NCI-H1105 (cell line): ENCODE data around the gene TNS3.

Experiments
- DNase-seq: peaks from one replicate; lab custom pipeline; 2025; lab: John Stamatoyannopoulos, UW

TNS3 gene

DNA sequence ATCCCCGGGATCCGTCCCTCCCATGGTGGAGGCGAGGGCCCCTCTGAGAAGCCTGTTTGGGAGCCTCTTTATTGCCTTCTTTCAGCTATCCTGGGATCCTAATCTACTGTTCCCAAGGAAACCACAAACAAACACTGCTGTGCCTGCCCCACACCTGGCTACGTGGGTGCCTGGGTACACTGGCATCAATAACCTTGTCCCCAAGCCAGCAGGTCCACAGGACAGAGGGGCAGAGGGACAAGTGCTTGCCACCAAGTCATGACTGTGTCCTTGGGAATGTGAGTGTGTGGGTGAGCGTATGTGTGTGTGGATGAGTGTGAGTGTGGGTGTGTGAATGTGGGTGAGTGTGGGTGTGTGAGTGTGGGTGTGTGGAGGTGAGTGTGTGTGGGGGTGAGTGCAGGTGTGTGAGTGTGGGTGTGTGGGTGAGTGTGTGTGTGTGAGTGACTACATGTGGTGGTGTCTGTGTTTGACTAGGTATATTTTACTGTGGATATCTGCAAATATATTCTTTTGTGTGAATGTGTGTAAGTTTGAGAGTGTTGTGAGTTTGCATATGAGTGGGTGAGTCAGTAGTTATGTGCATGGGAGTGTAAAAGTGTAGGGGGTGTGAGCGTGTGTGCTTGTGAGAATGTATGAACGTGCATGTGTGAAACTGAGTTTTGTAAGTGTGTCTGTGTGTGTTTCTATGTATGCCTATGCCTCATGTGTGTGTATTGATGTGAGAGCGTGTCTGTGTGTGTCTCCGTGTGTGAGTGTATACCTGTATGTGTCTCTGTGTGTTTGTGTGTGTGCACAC is 96.1 kb downstream of the TNS3 start:
- no peak for DNase-seq

DNA sequence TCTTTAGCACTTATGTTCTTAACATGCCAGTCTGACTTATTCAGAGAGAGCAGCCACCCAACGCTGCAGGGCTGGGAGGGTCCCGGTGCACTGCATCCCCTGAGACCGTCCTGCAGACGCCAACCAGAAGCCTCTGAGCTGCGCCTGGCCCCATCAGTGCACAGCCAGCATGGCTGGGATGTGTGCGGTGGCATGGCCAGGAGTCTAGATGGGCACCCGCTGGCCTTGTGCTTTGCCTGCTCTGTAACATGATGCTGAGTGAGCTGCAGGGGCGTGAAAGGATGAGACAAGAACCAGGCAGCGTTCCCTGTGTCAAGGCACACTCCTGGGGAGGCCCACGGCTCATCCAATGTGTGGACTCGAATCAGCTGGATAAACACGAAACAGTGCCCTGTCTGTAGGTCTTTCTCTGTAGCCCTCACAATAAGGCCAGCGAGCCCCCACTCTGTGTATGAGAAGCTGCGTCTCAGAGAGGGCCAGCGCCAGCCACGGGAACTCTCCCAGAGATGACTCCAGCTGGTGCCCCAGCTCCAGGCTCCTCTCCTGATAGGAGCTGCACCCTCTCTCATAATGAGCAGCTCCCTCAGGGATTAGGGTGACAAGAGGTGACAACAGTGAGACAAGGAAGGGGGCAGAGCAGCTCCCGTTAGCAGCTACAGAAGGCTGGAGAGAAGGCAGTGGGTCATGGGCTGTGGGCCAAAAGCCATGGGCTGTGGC is 96.8 kb downstream of the TNS3 start:
- no peak for DNase-seq

DNA sequence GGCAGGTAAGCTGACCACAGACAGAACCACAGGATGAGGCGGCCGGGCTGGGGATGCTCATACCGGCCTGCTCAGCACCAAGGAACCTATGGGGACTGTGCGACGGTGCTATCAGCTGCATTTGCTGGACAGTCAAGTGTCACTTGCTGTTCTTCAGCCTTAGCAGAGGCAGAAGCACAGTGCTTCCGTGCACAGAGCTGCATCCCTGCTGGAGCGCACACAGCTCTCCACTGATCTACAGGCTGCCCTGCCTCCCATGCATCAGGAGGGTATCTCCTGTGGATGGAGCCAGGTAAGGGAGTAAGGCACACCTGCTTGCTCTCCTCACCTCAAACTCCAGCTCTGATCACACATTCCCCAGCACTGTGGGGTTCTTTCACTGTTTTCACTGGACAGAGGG is 97.5 kb downstream of the TNS3 start:
- DNase-seq, result no peak

DNA sequence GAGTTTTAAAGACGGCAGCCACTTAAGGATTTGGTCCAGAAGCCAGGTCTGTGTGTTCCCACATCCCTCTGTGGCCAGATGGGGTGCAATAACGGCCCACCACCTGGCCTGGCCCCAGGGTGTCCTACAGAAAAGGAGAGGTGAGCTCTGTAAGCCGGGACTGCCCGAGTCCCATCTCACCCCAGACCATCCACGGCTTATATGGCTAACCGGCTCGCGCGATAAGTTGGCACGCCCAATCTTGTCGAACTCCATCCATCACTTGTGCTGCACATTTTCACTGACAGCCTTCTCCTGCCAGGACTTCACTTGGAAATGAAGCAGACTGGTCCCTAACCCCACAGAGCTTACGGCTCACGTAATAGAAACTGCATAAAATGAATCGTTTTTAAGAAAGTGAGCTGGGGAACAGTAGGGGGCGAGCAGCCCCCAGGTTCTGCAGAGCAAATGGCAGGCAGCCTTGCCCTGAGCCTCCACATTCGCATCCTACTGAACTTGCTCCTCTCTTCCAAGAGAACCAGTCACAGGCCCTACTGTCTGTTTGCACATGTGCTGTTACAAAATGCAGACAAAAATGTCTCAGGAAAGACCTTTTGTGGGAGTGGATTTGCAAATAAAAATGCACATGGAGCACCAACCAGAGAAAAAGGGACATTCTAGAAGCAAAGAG is 98.2 kb downstream of the TNS3 start:
- no peak for DNase-seq

DNA sequence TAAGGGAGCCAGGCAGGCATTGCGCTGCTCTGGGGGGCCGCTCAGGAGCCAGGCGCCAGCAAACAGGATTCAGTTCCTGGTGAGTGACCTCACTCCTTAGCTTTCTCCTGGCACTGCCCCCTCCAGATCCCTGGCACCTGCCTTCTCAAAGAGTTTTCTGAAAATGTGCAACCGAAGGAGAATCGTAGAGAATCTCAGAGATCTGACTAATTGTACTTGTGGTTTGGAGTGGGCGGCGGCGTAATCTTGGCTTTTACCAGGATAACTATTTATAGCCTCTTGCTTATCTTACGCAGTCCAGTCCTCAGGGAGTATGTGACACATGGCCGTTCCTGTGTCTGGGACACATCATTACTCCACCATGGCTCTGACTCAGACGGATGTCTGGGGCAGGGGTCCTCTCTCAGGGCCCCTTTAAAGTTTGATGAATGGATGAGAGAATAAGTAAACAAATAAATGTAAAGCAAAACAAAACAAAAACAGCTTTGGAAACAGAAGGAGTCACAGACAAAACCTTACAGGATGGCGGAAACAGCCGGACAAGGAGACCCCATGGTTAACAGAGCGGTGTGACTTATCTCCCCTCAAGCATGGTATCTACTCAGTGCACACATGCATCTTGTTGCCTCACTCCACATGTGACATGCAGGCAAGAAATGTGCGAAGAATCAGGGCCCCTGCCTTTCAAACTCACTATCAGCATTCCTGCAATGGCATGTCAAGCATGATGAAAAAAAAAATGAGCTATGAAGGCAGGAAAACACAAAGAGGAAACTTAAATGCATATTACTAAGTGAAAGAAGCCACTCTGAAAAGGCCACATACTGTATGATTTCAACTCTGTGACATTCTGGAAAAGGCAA is 99.7 kb downstream of the TNS3 start:
- DNase-seq, result no peak

DNA sequence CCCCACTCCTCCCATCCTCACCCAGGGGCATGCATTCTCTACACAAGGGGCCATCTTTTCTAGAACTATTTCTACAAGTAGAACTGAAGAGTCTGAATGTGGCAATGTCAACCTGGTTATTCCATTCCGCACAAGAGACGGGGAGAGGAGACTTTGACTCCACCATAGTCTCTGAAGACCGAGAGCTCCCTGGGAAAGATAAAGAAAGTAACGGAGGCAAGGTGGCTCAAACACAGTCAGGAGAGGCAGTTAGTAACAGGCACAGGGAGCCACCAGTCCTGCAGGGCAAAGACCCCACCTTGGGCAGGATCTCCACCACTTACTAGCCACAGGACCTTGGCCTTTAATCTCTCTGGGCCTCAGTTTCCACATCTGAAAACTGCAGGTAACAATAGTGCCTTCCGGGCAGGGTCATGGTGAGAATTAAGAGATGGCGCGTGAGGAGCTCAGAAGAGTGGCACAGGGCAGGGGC is 100.3 kb downstream of the TNS3 start:
- no peak for DNase-seq

DNA sequence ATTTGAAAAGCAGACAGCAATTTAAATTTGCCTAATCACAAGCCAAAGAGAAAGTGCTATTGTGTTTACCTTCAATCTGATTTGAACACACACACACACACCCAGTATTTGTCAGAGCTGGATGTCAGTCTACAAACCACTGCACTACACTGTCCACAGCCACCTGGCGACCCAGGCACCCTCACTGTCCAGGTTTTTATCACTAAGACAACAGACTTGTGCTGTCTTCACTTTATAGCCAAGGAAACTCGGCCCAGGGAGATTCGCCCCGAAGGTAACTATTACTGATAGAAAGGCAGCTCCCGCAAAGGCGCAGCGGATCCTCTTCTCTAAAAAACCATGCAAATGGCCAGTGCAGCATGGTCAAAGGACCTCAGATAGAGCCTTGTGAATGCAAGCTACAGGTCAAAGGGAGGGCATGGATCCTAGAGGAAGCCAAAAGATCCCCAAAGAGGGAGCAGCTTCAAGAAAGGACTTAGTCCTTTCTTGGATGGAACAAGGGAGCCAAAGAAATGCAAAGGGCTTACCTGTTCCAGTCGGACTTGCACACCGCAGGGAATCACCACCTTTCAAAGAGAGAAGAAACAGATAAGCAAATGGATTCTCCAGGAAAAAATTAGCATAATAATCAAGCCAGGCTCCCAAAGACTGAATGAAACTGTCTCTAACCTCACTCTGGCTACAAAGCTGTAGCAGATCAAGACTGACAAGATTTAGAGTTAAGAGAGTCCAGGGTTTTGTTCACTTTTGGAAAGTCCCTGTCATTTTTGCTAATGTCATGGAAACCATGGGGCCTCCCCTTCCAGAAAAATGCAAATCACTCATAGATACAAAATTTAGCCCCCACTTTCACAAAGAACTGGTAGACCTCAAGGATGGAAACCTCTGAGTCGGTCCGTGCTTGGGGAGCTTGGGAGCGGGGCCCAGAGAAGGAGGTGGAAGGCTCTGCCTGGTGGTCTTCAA is 101.1 kb downstream of the TNS3 start:
- no peak for DNase-seq

DNA sequence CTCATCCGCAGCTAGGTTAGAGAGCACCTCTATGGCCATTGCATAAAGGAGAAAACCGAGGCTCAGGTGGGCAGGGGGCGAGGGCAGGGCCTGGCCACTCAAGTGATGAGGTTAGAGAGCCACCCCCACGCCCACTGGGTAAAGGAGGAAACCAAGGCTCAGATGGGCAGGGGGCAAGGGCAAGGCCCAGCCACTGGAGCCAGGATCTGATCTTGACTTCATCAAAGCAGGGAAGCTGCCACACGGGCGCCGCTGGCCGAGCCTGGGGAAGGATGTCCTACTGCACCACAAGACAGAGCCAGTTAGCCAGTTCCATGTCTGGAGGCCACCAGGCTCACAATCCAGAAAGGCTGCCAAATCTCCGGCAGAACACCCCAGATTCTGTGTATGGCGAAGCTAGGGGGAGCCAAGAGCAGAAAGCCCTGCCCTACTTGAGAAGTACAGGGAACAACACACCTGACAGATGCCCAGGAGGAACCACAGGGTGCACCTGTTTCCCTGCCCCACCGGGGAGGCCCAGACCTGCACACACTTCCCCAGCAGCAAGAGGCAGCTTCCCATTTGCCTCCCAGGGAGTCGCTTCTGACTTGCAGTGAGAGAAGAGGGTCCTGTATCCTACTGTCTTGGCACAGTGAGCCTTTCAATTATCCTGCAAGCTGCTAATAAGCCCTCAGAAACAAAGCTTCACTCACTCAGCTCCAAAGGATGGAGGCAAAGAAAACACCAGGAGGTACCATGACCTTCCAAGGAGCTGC is 101.9 kb downstream of the TNS3 start:
- DNase-seq, result no peak

DNA sequence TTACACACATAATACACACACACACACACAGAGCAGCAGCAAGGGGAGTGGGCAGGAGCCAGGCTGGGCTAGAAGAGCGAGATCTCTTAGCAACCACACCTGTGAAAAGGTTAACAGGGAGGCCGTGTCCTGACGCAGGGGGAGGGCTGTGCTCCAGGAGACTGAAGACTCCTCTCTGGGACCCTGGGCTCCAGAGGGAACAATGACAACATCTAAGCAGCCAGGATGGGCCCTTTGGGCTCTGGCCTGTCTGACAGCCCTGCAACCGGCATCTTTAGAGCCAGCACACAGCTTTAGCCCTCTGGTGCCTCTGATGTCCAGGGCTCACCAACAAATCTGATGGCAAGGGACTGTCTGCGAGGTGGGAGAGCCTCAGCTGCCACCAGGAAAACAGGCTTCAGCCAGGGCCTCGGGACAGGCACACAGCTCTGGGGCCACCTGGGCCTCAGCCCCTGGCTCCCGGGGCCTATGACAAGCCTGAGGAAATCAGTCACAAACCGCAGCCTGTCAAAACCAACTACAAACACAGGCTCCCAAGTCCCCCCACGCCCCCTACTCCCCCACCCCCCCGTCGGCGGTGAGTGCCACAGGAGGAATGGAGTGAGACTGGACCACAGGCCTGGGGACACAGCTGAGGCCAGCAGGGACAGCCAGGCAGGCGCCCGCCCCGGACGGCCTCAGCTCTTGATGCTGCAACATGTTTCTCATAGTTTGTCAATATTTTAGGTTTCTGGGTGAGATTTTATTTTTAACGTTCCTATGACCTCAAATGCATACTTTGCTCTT is 102.8 kb downstream of the TNS3 start:
- no peak for DNase-seq

DNA sequence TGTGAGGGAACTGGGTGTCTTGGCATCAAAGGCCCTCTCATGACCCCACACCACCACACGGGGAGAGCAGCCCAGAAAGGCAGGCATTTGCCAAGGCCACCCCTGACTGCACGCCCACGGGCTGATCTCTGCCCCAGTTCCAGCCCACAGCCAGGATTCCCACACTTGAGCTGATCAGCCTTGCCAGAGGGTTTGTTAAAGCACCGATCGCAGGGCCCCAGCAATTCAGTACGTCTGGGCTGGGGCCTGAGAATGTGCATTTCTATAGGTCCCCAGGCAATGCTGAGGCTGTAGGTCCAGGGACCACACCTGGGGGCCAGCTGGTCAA is 103.9 kb downstream of the TNS3 start:
- DNase-seq, result no peak

DNA sequence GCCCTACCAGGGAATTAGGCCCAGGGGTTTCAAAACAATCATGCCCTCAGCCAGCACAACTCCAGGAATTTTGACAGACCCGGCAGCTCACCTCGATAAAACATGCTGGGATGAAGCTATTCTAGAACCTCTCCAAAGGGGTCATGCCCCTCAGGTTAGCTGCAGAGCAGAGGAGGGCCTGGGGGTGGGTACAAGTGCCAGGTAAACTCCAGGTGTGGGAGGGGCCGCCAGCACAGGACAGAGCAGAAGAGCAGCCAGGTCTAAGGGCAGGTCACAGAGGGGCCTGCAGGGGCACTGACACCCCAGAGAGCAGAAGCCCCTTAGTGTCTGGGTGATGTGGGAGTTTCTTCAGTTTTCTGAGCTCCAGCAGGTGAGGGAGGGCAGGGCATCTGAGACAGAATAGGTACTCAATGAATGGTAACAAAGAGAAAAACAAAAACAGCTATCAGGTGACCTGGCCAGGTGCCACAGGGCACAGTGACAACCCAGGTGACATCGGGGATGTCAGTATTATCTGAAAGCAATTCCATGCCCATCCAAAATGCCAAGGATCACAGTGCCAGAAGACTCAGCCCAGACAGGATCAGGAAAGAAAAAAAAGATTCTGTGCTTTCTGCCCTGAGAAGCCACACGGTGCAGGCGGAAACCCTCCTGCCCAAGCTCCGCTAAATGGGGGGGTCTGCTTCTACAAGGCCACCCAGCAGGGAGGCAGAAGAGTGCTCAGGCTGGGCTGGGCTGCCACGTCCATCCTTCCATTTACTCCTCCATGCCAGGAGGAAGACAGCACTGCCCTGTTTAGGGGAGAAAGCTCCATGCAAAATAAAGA is 104.5 kb downstream of the TNS3 start:
- peak; percentile 83 for DNase-seq

DNA sequence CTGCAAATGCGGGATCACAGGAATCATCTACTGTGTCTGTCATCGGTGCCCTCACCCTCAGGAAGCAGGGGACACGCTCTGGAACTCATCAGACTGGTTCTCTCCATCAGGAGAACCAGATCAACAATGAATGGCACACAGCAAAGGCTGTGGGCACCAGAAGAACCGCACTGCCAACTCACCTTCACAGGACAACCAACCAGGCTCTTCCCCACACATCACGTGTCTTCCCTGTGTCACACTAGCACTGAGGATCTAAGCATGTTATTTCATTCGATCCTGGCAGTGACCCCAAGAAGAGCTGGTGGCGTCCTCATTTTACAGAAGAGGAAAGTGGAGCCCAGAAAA is 106.1 kb downstream of the TNS3 start:
- DNase-seq, result no peak

DNA sequence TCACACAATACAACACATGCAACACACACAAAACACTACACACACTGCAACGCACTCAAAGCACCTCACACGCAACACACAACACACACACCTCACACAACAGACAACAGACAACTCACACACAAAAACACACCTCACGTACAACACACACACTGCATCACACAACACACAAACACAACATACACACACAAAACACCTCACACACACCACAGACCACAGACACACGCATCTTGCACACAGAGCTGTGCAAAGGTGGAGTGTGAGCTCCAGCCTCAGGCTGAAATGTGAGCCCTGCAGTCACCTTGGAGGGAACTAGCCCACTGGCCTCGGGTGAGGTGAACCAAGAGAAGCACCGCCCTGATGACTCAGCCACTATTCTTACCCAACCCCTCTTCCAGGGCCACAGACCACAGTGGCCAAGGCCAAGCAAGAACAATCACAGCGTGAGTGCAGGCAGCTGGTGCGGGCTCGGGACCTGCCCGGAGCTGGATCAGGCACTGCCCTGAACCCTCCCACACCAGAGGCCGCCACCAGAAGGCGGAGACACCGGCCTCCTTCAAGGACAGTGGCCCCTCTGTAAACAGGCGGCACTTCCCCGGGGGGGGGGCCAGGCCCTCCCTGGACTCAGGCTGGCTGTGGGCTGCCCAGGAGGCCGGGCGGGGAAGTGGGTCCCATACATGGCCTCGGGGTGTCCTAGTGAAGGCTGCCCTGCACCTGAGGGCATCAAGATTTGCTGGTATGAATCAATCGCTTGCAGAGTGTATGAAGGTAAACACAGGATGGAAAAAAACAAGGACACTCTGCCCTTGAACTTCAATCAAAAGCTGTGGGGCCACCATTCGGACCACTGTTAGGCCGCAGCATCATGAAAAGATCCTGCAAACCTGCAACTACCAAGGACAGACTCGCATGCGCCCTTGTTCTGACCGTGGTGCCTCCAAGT is 106.7 kb downstream of the TNS3 start:
- no peak for DNase-seq

DNA sequence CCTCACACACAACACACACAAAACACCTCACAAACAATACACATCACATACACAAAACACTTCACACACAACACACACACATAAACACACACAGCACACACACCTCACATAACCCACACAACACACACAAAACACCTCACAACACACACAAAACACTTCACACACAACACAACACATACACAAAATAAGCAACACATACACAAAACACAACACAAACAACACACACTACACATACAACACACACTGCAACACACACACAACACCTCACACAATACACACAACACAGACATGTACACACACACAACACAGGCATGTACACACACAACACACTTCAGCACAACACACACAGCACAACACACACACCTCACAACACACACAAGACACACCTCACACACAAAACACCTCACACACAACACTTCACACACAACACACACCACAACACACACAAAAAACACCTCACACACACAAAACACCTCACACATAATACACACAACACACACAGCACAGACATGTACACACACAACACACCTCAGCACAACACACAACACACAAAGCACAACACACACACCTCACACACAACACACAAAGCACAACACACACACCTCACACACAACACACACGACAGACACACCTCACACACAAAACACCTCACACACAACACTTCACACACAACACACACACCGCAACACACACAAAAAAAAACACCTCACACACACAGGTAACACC is 107.5 kb downstream of the TNS3 start:
- no peak for DNase-seq

DNA sequence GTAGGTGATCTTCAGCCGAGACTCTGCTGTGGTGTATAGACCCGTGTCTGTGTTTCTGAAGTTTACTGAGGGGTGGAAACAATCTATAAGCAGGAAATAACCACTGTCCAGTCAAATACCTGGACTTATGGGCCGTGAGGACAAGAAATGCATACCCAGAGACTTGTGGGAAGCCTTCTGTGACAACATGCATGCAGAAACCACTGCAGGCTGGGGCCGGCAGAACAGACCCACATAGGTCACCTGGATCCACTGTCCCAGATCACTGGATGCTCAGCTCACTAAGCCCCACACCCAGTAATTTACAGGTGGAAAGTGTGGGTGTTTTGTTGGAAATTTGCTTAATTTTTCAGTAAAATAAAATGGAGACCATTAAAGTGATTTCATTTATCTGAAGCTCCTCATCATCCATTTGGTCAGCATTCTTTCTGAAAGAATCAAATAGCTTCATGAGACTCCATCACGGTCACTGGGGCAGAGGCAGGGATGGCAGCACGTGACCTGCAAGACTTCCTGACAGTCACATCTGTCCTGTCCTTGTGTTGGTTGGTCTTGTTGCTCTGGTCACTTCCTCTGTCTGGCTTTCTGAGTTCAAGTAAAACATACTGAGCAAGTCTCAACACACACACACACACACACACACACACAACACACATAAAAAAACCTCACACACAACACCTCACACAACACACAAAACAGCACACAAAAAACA is 108.3 kb downstream of the TNS3 start:
- no peak for DNase-seq
